Ureter (tissue), 1 donor: ENCODE measurements around the gene TMEM132D. TPM values are rescaled to one million over a fixed set of nuclear protein-coding genes. Genes with fewer than 3 reads are reported as not detected.

Source experiments
- DNase-seq: peaks from one replicate; pipeline ENCODE4 v3.0.0-alpha.2; 2020; ENCODE audit warnings: low spot score
- total RNA-seq: library from RNA; stranded (reverse); gene quantifications from one replicate; pipeline ENCODE4 v1.2.4, GENCODE V29; 2023
- donor health status: DM: yes; HTN: yes; CAD: no.

Gene TMEM132D
- total RNA-seq, 1 donor from 2014 or later: not detected

- DNase-seq: no peak
These were observed 552.3 kb downstream of the TMEM132D start for GRCh38 chr12:129351481-129351880.

- DNase-seq: no peak
These were observed 564.5 kb downstream of the TMEM132D start for GRCh38 chr12:129339336-129339735.

GRCh38 chr12:129337413-129337812 is 566.4 kb downstream of the TMEM132D start:
- no peak for DNase-seq

- no peak for DNase-seq
These were observed 568.1 kb downstream of the TMEM132D start for GRCh38 chr12:129335773-129336172.

GRCh38 chr12:129332286-129332685 is 571.5 kb downstream of the TMEM132D start:
- no peak for DNase-seq

GRCh38 chr12:129331356-129332085 is 572.3 kb downstream of the TMEM132D start:
- DNase-seq: no peak

GRCh38 chr12:129328235-129328634 is 575.6 kb downstream of the TMEM132D start:
- no peak for DNase-seq

- no peak for DNase-seq
These were observed 578.3 kb downstream of the TMEM132D start for GRCh38 chr12:129325566-129325965.

- DNase-seq: no peak
These were observed 591.8 kb downstream of the TMEM132D start for GRCh38 chr12:129312048-129312447.

- no peak for DNase-seq
These were observed 593.5 kb downstream of the TMEM132D start for GRCh38 chr12:129310346-129310745.

- no peak for DNase-seq
These were observed 598.0 kb downstream of the TMEM132D start for GRCh38 chr12:129305851-129306250.

- DNase-seq: no peak
These were observed 599.3 kb downstream of the TMEM132D start for GRCh38 chr12:129304529-129304928.

GRCh38 chr12:129300011-129300410 is 603.8 kb downstream of the TMEM132D start:
- DNase-seq: no peak

GRCh38 chr12:129298921-129299320 is 604.9 kb downstream of the TMEM132D start:
- DNase-seq: no peak

GRCh38 chr12:129296671-129297070 is 607.2 kb downstream of the TMEM132D start:
- no peak for DNase-seq

- no peak for DNase-seq
These were observed 609.0 kb downstream of the TMEM132D start for GRCh38 chr12:129294868-129295267.

- DNase-seq: no peak
These were observed 624.1 kb downstream of the TMEM132D start for GRCh38 chr12:129279771-129280170.

GRCh38 chr12:129276361-129277060 is 627.3 kb downstream of the TMEM132D start:
- DNase-seq: no peak

GRCh38 chr12:129269756-129270495 is 633.9 kb downstream of the TMEM132D start:
- DNase-seq: no peak

- DNase-seq: no peak
These were observed 645.0 kb downstream of the TMEM132D start for GRCh38 chr12:129258781-129259318.

GRCh38 chr12:129257524-129257923 is 646.3 kb downstream of the TMEM132D start:
- DNase-seq: no peak

- no peak for DNase-seq
These were observed 657.2 kb downstream of the TMEM132D start for GRCh38 chr12:129246630-129247029.
